Breast epithelium (tissue), 4 donors: ENCODE results near the gene DCAF17. TPM values are rescaled to one million over a fixed set of nuclear protein-coding genes. Genes with fewer than 3 reads are reported as not detected.

Experiments
- DNase-seq, 2 donors: peaks; one replicate each; pipeline ENCODE4 v3.0.0-alpha.2; 2019; ENCODE audit warnings: low spot score in 2 of 2
- H3K27ac ChIP-seq, 2 donors: fragments of 200-600 bp; sonication (generic) in 1 of 2; one replicate each; pipeline ENCODE4 v1.5.1; 2016 to 2019; ENCODE audit warnings: mild to moderate bottlenecking in 1 of 2
- H3K27me3 ChIP-seq, 2 donors: fragments of 200-600 bp; sonication (generic) in 1 of 2; one replicate each; pipeline versions ENCODE4 v1.5.1 to v1.6.0; 2017 to 2019; ENCODE audit warnings: control low read depth in 1 of 2, mild to moderate bottlenecking in 1 of 2
- H3K36me3 ChIP-seq: fragments of 200-600 bp; one replicate; pipeline ENCODE4 v1.5.1; 2019
- H3K4me1 ChIP-seq, 2 donors: fragments of 200-600 bp; sonication (generic); one replicate each; pipeline ENCODE4 v1.5.1; 2016 to 2019; ENCODE audit warnings: control low read depth in 1 of 2
- H3K4me3 ChIP-seq, 3 donors: fragments of 200-600 bp; sonication (generic); 1 replicate in 2 of 3; 2 replicates in 1 of 3; pipeline ENCODE4 v1.5.1; 2016 to 2019; ENCODE audit warnings: mild to moderate bottlenecking in 3 of 3, moderate library complexity in 2 of 3
- H3K9me3 ChIP-seq, 2 donors: fragments of 200-600 bp; sonication (generic) in 1 of 2; one replicate each; pipeline ENCODE4 v1.5.1; 2016 to 2019; ENCODE audit warnings: control low read depth in 1 of 2
- CTCF ChIP-seq, 3 donors: fragments of 450-650 bp; IDR thresholded peaks; one replicate each; pipeline ENCODE4 v1.5.1; 2016 to 2017; ENCODE audit warnings: antibody characterized with exemption in 3 of 3, mild to moderate bottlenecking in 3 of 3, moderate library complexity in 3 of 3
- POLR2A ChIP-seq: fragments of 450-650 bp; IDR thresholded peaks from one replicate; pipeline ENCODE4 v1.6.1; 2016; ENCODE audit warnings: antibody characterized with exemption, mild to moderate bottlenecking, moderate library complexity
- POLR2AphosphoS5 ChIP-seq, 3 donors: sonication (generic); formaldehyde crosslinking; IDR thresholded peaks; one replicate each; pipeline ENCODE4 v1.6.1; 2017; ENCODE audit warnings: antibody characterized with exemption in 3 of 3
- intact Hi-C: fragments of 100-400 bp; cut with DNase I; formaldehyde crosslinking; loops from one replicate; pipeline ENCODE4 v1.15.1; 2023; ENCODE audit warnings: low total_unique reads
- total RNA-seq, 3 donors: library from RNA; depleted of rRNA; stranded (reverse); fragments of >200 nt; gene quantifications; one replicate each; pipeline ENCODE4 v1.1.0, GENCODE V29; 2016

DCAF17 gene
- total RNA-seq, 3 donors from 2014 or later, result 13.3 to 30.6 (median 24.6) TPM

- Histone ChIP-seq H3K4me3 (no peak overlapping the region), H3K27me3 (no peaks in the 10 kb centered on the region), H3K9me3 (no peaks in the 10 kb centered on the region), H3K4me1 (no peaks in the 10 kb centered on the region), H3K27ac (no peak overlapping the region), H3K36me3 (no peaks in the 10 kb centered on the region)
- no peak for TF ChIP-seq POLR2AphosphoS5 (IDR thresholded peaks at IDR 0.05)
- no peak for TF ChIP-seq POLR2A
- no peak for TF ChIP-seq CTCF (IDR thresholded peaks at IDR 0.05)
- DNase-seq, result no peak
- intact Hi-C loops, result no loop called here
Observed at GRCh38 chr2:171390941-171391516, 43.0 kb upstream of the DCAF17 start.

- TF ChIP-seq CTCF (IDR thresholded peaks at IDR 0.05), result no peak
- TF ChIP-seq POLR2A, result no peak
- TF ChIP-seq POLR2AphosphoS5 (IDR thresholded peaks at IDR 0.05), result no peak
- Histone ChIP-seq H3K4me1 (no peaks in the 10 kb centered on the region), H3K27ac (no peak overlapping the region), H3K36me3 (no peaks in the 10 kb centered on the region), H3K9me3 (no peaks in the 10 kb centered on the region), H3K4me3 (no peak overlapping the region), H3K27me3 (no peaks in the 10 kb centered on the region)
- intact Hi-C loops, result no loop called here
- no peak for DNase-seq
Observed at GRCh38 chr2:171391532-171391931, 42.5 kb upstream of the DCAF17 start.

GRCh38 chr2:171393487-171393886 is 40.5 kb upstream of the DCAF17 start:
- DNase-seq, result no peak
- intact Hi-C loops, result no loop called here
- no peaks in the 10 kb centered on the region for H3K36me3 ChIP-seq
- no peak overlapping the region for H3K4me3 ChIP-seq
- no peak overlapping the region for H3K27ac ChIP-seq
- H3K27me3 ChIP-seq, result no peaks in the 10 kb centered on the region
- no peaks in the 10 kb centered on the region for H3K9me3 ChIP-seq
- no peak for TF ChIP-seq POLR2AphosphoS5 (IDR thresholded peaks at IDR 0.05)
- TF ChIP-seq POLR2A, result no peak
- no peak for TF ChIP-seq CTCF (IDR thresholded peaks at IDR 0.05)
- H3K4me1 ChIP-seq, result no peaks in the 10 kb centered on the region

- intact Hi-C loops, result no loop called here
- Histone ChIP-seq H3K9me3 (no peaks in the 10 kb centered on the region), H3K4me1 (no peaks in the 10 kb centered on the region), H3K27ac (no peak overlapping the region), H3K36me3 (no peaks in the 10 kb centered on the region), H3K27me3 (no peaks in the 10 kb centered on the region), H3K4me3 (no peak overlapping the region)
- TF ChIP-seq CTCF (IDR thresholded peaks at IDR 0.05) (no peak), POLR2AphosphoS5 (IDR thresholded peaks at IDR 0.05) (no peak), POLR2A (no peak)
- DNase-seq, result no peak
Observed at GRCh38 chr2:171394164-171394740, 39.8 kb upstream of the DCAF17 start.

- H3K36me3 ChIP-seq, result no peaks in the 10 kb centered on the region
- no peaks in the 10 kb centered on the region for H3K9me3 ChIP-seq
- intact Hi-C loops, result no loop called here
- no peak for DNase-seq
- no peak overlapping the region for H3K4me3 ChIP-seq
- no peak overlapping the region for H3K27ac ChIP-seq
- TF ChIP-seq POLR2A, result no peak
- TF ChIP-seq POLR2AphosphoS5 (IDR thresholded peaks at IDR 0.05), result no peak
- TF ChIP-seq CTCF (IDR thresholded peaks at IDR 0.05), result no peak
- no peaks in the 10 kb centered on the region for H3K4me1 ChIP-seq
- no peaks in the 10 kb centered on the region for H3K27me3 ChIP-seq
Observed at GRCh38 chr2:171399292-171399691, 34.7 kb upstream of the DCAF17 start.
